NCI-H146 (cell line): ENCODE data around the gene TNFAIP2.
A peak's percentile ranks its signal among the peaks of the same experiment; 100 is the strongest.

Experiments used
- DNase-seq: peaks from one replicate; lab custom pipeline; 2025; lab: John Stamatoyannopoulos, UW

The TNFAIP2 gene

GRCh38 chr14:103094406-103095209 lies 28.7 kb upstream of the TNFAIP2 start, which contains the start of gene EXOC3L4:
EXOC3L4 (plus strand) TSS chr14:103094725; CDS start chr14:103100220, 5,495 bp downstream.
- DNase-seq, result no peak

GRCh38 chr14:103095210-103095778 lies 28.0 kb upstream of the TNFAIP2 start:
- no peak for DNase-seq

- no peak for DNase-seq
Observed at GRCh38 chr14:103096387-103096786, 26.9 kb upstream of the TNFAIP2 start.

GRCh38 chr14:103097244-103097993 lies 25.8 kb upstream of the TNFAIP2 start:
- DNase-seq, result no peak

GRCh38 chr14:103097994-103098957 lies 25.0 kb upstream of the TNFAIP2 start:
- no peak for DNase-seq

GRCh38 chr14:103099081-103099732 lies 24.1 kb upstream of the TNFAIP2 start:
- no peak for DNase-seq

- DNase-seq, result no peak
Observed at GRCh38 chr14:103099733-103100280, 23.5 kb upstream of the TNFAIP2 start.

GRCh38 chr14:103100281-103101121 lies 22.8 kb upstream of the TNFAIP2 start:
- DNase-seq, result no peak

- DNase-seq, result no peak
Observed at GRCh38 chr14:103101257-103101962, 21.9 kb upstream of the TNFAIP2 start.

- DNase-seq, result no peak
Observed at GRCh38 chr14:103101963-103102688, 21.1 kb upstream of the TNFAIP2 start.

GRCh38 chr14:103102689-103103260 lies 20.5 kb upstream of the TNFAIP2 start:
- no peak for DNase-seq

- DNase-seq, result peak; percentile 67
Observed at GRCh38 chr14:103103461-103104388, 19.5 kb upstream of the TNFAIP2 start.

- DNase-seq, result no peak
Observed at GRCh38 chr14:103104389-103104653, 18.9 kb upstream of the TNFAIP2 start.

GRCh38 chr14:103104654-103105452 lies 18.4 kb upstream of the TNFAIP2 start:
- peak; percentile 83 for DNase-seq

- peak; percentile 37 for DNase-seq
Observed at GRCh38 chr14:103105580-103106150, 17.6 kb upstream of the TNFAIP2 start.

GRCh38 chr14:103107455-103107854 lies 15.8 kb upstream of the TNFAIP2 start:
- no peak for DNase-seq
